GM12873 (cell line): ENCODE measurements around the gene SLC26A2.

Experiments
- TF ChIP-seq, protein P1 (sequence below): IDR thresholded peaks from 2 replicates; pipeline ENCODE4 v1.5.1; 2012; ENCODE audit warnings: low read depth, mild to moderate bottlenecking, moderate library complexity, low read length, control low read depth; ENCODE audit not compliant: insufficient read depth; ENCODE audit errors: missing control alignments

Gene SLC26A2

DNA sequence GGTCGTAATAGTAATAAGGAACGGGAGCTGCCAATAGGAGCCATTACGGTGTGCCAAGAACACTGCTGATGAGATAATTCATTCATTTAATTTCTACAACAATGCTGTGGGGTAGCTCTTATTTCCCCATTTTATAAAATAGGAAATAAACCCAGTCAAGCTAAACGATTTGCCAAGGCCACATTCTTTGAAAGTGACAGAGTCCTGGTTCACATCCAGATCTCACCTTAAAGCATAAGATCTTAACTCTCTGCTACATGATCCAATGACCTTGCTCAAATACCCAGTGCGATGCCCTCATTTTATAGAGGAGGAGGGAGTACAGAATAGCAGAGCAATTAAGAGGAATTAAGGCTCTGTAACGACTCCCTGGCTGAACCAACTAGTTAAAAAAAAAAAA, 21.0 kb upstream of the SLC26A2 start:
- TF ChIP-seq, protein P1, sequence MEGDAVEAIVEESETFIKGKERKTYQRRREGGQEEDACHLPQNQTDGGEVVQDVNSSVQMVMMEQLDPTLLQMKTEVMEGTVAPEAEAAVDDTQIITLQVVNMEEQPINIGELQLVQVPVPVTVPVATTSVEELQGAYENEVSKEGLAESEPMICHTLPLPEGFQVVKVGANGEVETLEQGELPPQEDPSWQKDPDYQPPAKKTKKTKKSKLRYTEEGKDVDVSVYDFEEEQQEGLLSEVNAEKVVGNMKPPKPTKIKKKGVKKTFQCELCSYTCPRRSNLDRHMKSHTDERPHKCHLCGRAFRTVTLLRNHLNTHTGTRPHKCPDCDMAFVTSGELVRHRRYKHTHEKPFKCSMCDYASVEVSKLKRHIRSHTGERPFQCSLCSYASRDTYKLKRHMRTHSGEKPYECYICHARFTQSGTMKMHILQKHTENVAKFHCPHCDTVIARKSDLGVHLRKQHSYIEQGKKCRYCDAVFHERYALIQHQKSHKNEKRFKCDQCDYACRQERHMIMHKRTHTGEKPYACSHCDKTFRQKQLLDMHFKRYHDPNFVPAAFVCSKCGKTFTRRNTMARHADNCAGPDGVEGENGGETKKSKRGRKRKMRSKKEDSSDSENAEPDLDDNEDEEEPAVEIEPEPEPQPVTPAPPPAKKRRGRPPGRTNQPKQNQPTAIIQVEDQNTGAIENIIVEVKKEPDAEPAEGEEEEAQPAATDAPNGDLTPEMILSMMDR: no peak

DNA sequence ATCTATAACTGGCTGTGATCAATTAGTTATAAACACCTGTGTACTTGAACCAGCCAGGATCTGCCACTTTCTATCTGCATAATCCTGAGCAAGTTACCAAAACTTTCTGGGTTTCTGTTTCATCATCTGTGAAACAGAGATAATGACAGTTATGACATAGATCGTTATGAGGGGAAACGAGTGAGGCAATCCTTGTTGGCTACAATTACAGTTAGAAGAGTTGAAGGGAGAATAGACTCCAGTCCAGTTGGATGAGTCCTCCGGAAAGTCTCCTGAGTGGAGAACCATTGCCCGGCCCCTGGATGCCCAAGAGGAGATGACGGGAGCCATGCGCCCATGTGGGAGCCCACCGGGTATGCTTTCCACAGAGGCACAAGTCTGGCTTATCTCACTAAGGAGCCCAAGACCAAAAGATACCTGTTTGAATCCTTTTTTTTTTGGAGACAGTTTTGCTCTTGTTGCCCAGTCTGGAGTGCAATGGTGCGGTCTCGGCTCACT, 20.4 kb upstream of the SLC26A2 start:
- TF ChIP-seq, protein P1: no peak

DNA sequence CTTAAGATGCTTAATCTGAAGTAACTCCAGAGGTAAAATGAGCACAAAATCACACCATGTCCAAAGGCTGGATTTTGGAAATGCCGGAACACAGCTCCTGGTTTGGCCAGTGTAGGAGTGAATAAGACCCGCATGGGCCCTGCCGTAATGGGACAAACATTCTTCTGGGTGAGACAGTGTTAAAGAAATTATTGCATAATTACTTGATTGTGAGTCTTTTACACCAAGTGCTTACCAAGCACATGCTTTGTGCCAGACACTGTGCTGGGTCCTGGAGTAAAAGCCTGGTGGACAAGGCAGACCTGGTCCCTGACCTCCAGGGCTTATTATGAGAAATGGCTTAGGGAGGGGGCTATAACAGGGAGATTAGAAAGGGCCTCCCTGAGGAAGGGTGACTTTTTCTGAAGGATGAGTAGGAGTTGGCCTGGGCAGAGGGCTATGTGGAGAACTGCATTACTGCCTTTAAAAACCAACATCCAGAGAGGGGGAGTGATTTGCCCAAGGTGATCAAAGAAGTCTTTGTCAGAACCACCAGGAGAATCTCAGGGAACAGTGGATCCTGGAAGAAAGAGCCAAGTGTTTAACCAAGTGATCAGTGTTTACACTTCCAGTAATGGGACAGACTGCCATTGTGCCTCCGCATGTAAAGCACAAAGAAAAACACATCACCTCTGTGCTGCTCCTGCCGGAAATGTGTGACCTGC, 19.5 kb upstream of the SLC26A2 start:
- TF ChIP-seq, protein P1: no peak

DNA sequence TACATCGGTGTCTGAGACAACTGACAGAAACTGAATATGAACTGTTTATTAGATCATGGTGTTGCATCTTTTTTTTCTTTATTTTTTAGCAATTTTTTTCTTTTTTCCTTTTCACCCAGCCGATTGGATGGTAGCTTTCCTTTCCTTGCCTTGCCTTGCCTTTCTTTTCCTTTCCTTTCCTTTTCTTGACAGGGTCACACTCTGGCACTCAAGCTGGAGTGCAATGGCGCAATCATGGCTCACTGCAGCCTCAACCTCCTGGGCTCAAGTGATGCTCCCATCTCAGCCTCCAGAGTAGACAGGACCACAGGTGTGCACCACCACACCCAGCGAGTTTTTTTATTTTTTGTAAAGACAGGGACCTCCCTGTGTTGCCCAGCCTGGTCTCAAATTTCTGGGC, 18.8 kb upstream of the SLC26A2 start:
- TF ChIP-seq, protein P1: no peak

DNA sequence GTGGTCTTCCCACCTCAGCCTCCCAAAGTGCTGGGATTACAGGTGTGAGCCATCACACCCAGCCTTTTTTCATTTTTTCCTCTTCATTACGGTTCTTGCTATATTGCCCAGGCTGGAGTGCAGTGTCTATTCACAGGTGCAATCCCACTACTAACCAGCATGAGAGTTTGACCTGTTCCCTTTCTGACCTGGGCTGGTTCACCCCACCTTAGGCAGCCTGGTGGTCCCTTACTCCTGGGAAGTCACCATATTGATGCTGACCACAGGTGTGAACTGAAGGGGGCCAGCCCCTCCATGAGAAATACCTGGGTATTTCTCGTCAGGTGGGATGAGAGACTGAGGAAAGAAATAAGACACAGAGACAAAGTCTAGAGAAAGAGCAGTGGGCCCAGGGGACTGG, 18.4 kb upstream of the SLC26A2 start:
- TF ChIP-seq, protein P1: no peak

DNA sequence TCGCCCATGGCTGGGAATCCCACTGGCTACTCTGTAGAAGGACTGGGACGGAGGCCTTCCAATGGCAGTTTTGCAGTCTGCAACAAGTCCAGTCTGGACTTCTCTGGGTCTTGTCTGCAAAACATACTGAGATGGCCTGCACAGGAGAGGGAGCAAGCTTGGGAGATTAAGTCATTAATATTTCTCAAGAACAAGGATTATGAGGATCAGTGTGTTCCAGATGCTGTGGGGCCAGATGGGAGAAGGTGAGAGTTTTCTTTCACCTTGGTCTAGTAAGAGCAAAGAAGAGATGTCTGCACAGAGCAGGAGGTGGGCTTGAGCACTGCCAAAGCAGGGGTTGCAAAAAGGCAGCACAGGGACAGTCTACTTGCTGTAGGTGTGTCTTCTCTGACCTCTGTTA, 15.9 kb upstream of the SLC26A2 start, which contains the start of gene PDE6A:
TSS of gene PDE6A (minus strand) at position 128 of the 400 bp plus-strand sequence. CDS start at position 8, 120 bp downstream.
- TF ChIP-seq, protein P1: no peak

DNA sequence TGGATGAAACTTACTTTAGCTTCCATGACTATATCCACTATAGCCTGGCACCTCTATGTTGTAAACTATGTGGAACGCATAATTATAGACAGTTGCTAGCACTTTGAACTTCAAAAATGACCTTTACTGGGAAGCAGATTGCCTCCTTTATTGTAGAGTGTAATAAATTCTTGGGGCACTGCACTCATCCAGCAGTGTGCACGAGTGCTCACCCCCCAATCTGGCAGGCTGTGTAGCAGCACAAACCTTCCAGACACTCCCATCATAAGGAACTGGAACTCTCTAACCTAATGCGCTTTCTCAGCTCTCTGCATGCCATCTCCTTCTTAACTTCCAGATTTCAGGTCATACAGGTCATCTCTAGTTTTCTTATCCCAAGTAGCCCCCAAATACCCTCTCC, 14.4 kb upstream of the SLC26A2 start:
- TF ChIP-seq, protein P1: no peak
